Urinary bladder (tissue), 4 donors: ENCODE data around the gene MTMR11. TPM values are rescaled to one million over a fixed set of nuclear protein-coding genes. Genes with fewer than 3 reads are reported as not detected.
"Not testable (repeated sequence)": the region's sequence is repeated elsewhere in the genome, so short reads cannot be mapped to it uniquely, and the experiment has no call there.

Experiments
- DNase-seq: peaks from one replicate; pipeline ENCODE4 v3.0.0-alpha.2; 2015; ENCODE audit errors: extremely low spot score
- H3K27ac ChIP-seq: one replicate; pipeline ENCODE4 v1.5.1; 2013; ENCODE audit warnings: low read depth, mild to moderate bottlenecking, moderate library complexity
- H3K36me3 ChIP-seq: one replicate; pipeline ENCODE4 v1.6.1; 2013; ENCODE audit warnings: mild to moderate bottlenecking, moderate library complexity; ENCODE audit not compliant: insufficient read depth
- H3K4me1 ChIP-seq: one replicate; pipeline ENCODE4 v1.6.1; 2013; ENCODE audit warnings: mild to moderate bottlenecking, moderate library complexity; ENCODE audit not compliant: insufficient read depth
- H3K4me3 ChIP-seq: one replicate; pipeline ENCODE4 v1.5.1; 2013; ENCODE audit warnings: low read depth, low read length
- WGBS: extraction: QIAGEN DNeasy Blood & Tissue Kit; methylation state at CpG from one replicate; pipeline ENCODE4 v1.1.7; 2013; 5-methylcytosine and 5-hydroxymethylcytosine counted together
- polyA plus RNA-seq: library from polyadenylated mRNA; stranded (reverse); fragments of 200-250 nt; gene quantifications from one replicate; pipeline ENCODE4 v1.2.3, GENCODE V29; 2013
- total RNA-seq: library from RNA; depleted of rRNA; stranded (reverse); fragments of >200 nt; gene quantifications from one replicate; pipeline ENCODE4 v1.2.3, GENCODE V29; 2014
- donor health status: healthy with polysubstance abuse.
- donor health status: healthy.

MTMR11 gene
- total and polyA plus RNA-seq, 2 donors = 15.2 to 20.9 TPM

- no peak overlapping the region for H3K27ac ChIP-seq
- WGBS = 24% methylated on average over 3 of the region's 3 CpGs
- H3K4me3 ChIP-seq = no peak overlapping the region
- H3K36me3 ChIP-seq = peaks cover 8% of the 10 kb centered on the region
- no peak for DNase-seq
- no peaks in the 10 kb centered on the region for H3K4me1 ChIP-seq
These were observed 25.5 kb upstream of the MTMR11 start for GRCh38 chr1:149962039-149962647.

- WGBS = 98% methylated on average over 14 of the region's 14 CpGs
- H3K36me3 ChIP-seq, DNase-seq, H3K4me1 ChIP-seq, H3K4me3 ChIP-seq, H3K27ac ChIP-seq: not testable (repeated sequence)
These were observed 20.9 kb upstream of the MTMR11 start for GRCh38 chr1:149957548-149957947.

GRCh38 chr1:149949911-149950310 lies 13.2 kb upstream of the MTMR11 start:
- no peak overlapping the region for H3K4me3 ChIP-seq
- H3K27ac ChIP-seq = no peak overlapping the region
- 81% methylated on average over 6 of the region's 6 CpGs for WGBS
- H3K4me1 ChIP-seq = no peaks in the 10 kb centered on the region
- peaks cover 2% of the 10 kb centered on the region for H3K36me3 ChIP-seq
- no peak for DNase-seq

- no peak for DNase-seq
- H3K4me3 ChIP-seq = no peak overlapping the region
- H3K4me1 ChIP-seq = no peaks in the 10 kb centered on the region
- H3K27ac ChIP-seq = no peak overlapping the region
- no peaks in the 10 kb centered on the region for H3K36me3 ChIP-seq
- WGBS = 88% methylated on average over 4 of the region's 4 CpGs
These were observed 8.5 kb upstream of the MTMR11 start for GRCh38 chr1:149945206-149945605.

- Histone ChIP-seq H3K4me1 (no peaks in the 10 kb centered on the region), H3K4me3 (no peak overlapping the region), H3K36me3 (no peaks in the 10 kb centered on the region), H3K27ac (no peak overlapping the region)
- no peak for DNase-seq
- 46% methylated on average over 3 of the region's 3 CpGs for WGBS
These were observed 6.2 kb upstream of the MTMR11 start for GRCh38 chr1:149942885-149943284.

GRCh38 chr1:149942207-149942606 lies 5.5 kb upstream of the MTMR11 start:
- WGBS = 19% methylated on average over 5 of the region's 5 CpGs
- DNase-seq = no peak
- Histone ChIP-seq H3K4me3 (no peak overlapping the region), H3K36me3 (no peaks in the 10 kb centered on the region), H3K4me1 (no peaks in the 10 kb centered on the region), H3K27ac (no peak overlapping the region)

- H3K36me3 ChIP-seq = no peaks in the 10 kb centered on the region
- WGBS = 79% methylated on average over 3 of the region's 3 CpGs
- H3K4me3 ChIP-seq = no peak overlapping the region
- H3K4me1 ChIP-seq = no peaks in the 10 kb centered on the region
- no peak overlapping the region for H3K27ac ChIP-seq
- DNase-seq = no peak
These were observed 3.7 kb upstream of the MTMR11 start for GRCh38 chr1:149940427-149940826.

- Histone ChIP-seq H3K27ac (peak overlapping the region; percentile 48), H3K4me3 (peak overlapping the region; percentile 28)
- WGBS = 47% methylated on average over 13 of the region's 13 CpGs
- DNase-seq, H3K36me3 ChIP-seq, H3K4me1 ChIP-seq: not testable (repeated sequence)
These were observed 2.0 kb upstream of the MTMR11 start for GRCh38 chr1:149938668-149939003.

GRCh38 chr1:149937759-149938158 lies 1.1 kb upstream of the MTMR11 start:
- Histone ChIP-seq H3K4me1 (no peaks in the 10 kb centered on the region), H3K4me3 (no peak overlapping the region)
- no peak for DNase-seq

GRCh38 chr1:149936992-149937705 lies 470 bp upstream of the MTMR11 start:
- peak overlapping the region; percentile 49 for H3K27ac ChIP-seq
- peak overlapping the region; percentile 4 for H3K4me3 ChIP-seq
- no peaks in the 10 kb centered on the region for H3K36me3 ChIP-seq
- H3K4me1 ChIP-seq = no peaks in the 10 kb centered on the region
- 10% methylated on average over 8 of the region's 8 CpGs for WGBS
- DNase-seq = no peak

More at GRCh38 chr1:149937759-149938158, 1.1 kb upstream of the MTMR11 start:
- H3K27ac ChIP-seq = no peak overlapping the region
- no peaks in the 10 kb centered on the region for H3K36me3 ChIP-seq

GRCh38 chr1:149934356-149934755 lies 2.3 kb downstream of the MTMR11 start:
- no peak for DNase-seq
- H3K27ac ChIP-seq = no peak overlapping the region
- H3K4me1 ChIP-seq = no peaks in the 10 kb centered on the region
- WGBS = 83% methylated on average over 2 of the region's 2 CpGs
- no peak overlapping the region for H3K4me3 ChIP-seq
- H3K36me3 ChIP-seq = no peaks in the 10 kb centered on the region

GRCh38 chr1:149933208-149933607 lies 3.5 kb downstream of the MTMR11 start:
- no peak for DNase-seq
- no peak overlapping the region for H3K27ac ChIP-seq
- H3K4me3 ChIP-seq = no peak overlapping the region
- H3K36me3 ChIP-seq = no peaks in the 10 kb centered on the region
- 99% methylated on average over 4 of the region's 4 CpGs for WGBS
- H3K4me1 ChIP-seq = peaks cover 2% of the 10 kb centered on the region

- 87% methylated on average over 8 of the region's 8 CpGs for WGBS
- no peak overlapping the region for H3K27ac ChIP-seq
These were observed 4.2 kb downstream of the MTMR11 start for GRCh38 chr1:149932474-149932873.

GRCh38 chr1:149931212-149931790 lies 5.4 kb downstream of the MTMR11 start:
- WGBS = 81% methylated on average over 13 of the region's 13 CpGs
- DNase-seq = no peak
- H3K4me1 ChIP-seq = peaks cover 2% of the 10 kb centered on the region
- no peak overlapping the region for H3K27ac ChIP-seq
- no peak overlapping the region for H3K4me3 ChIP-seq
- no peaks in the 10 kb centered on the region for H3K36me3 ChIP-seq

More at GRCh38 chr1:149932474-149932873, 4.2 kb downstream of the MTMR11 start:
- Histone ChIP-seq H3K4me3 (no peak overlapping the region), H3K4me1 (peaks cover 2% of the 10 kb centered on the region), H3K36me3 (no peaks in the 10 kb centered on the region)
- no peak for DNase-seq
